Esophagus squamous epithelium (tissue), 4 donors: ENCODE measurements around the gene PON1.

Source experiments
- CTCF ChIP-seq, 6 experiments: fragments of 450-650 bp in 4 of 6; fragments of 200-600 bp in 2 of 6; sonication (generic) in 2 of 6; IDR thresholded peaks; one replicate each; pipeline ENCODE4 v1.5.1; 2016 to 2019; ENCODE audit warnings: antibody characterized with exemption in 6 of 6, mild to moderate bottlenecking in 4 of 6, moderate library complexity in 4 of 6
- POLR2A ChIP-seq, 4 donors: fragments of 450-650 bp; IDR thresholded peaks; one replicate each; pipeline ENCODE4 v1.6.1; 2017; ENCODE audit warnings: antibody characterized with exemption in 4 of 4, mild to moderate bottlenecking in 4 of 4, moderate library complexity in 3 of 4

GRCh38 chr7:95338832-95339231 is 14.5 kb upstream of the PON1 start:
- TF ChIP-seq CTCF (IDR thresholded peaks at IDR 0.05), result no peak
- no peak for TF ChIP-seq POLR2A (IDR thresholded peaks at IDR 0.05)
